GM19397 (cell line): ENCODE results near the gene USP17L19.
"Not testable (repeated sequence)": the region's sequence is repeated elsewhere in the genome, so short reads cannot be mapped to it uniquely, and the experiment has no call there.

Experiments used
- ATAC-seq: cut with Tn5 transposase; IDR thresholded peaks from one replicate; pipeline ENCODE4 v1.9.1; 2021; ENCODE audit warnings: mild to moderate bottlenecking, moderate library complexity; ENCODE audit not compliant: unreplicated experiment

USP17L19 gene, protein sequence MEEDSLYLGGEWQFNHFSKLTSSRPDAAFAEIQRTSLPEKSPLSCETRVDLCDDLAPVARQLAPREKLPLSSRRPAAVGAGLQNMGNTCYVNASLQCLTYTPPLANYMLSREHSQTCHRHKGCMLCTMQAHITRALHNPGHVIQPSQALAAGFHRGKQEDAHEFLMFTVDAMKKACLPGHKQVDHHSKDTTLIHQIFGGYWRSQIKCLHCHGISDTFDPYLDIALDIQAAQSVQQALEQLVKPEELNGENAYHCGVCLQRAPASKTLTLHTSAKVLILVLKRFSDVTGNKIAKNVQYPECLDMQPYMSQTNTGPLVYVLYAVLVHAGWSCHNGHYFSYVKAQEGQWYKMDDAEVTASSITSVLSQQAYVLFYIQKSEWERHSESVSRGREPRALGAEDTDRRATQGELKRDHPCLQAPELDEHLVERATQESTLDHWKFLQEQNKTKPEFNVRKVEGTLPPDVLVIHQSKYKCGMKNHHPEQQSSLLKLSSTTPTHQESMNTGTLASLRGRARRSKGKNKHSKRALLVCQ

DNA sequence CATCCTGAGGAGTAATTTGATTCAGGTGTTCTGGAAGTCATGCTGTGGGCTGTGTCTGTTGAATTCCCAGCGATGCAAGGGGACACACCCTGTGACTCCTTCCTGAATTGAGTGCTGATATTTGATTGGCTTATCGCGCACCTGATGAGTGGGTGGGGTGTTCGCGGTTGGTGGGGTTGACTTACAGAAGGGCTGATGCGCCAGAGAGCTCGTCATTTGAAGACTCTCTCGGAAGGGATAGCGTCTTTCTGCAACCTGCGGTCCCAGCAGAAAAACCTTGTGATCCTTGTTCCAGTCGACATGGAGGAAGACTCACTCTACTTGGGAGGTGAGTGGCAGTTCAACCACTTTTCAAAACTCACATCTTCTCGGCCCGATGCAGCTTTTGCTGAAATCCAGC is at the start of gene USP17L19:
Gene USP17L19 (plus strand): TSS at position 301 of the 400 bp plus-strand sequence. CDS start 0 bp downstream, at position 301.
- ATAC-seq = not testable (repeated sequence)

DNA sequence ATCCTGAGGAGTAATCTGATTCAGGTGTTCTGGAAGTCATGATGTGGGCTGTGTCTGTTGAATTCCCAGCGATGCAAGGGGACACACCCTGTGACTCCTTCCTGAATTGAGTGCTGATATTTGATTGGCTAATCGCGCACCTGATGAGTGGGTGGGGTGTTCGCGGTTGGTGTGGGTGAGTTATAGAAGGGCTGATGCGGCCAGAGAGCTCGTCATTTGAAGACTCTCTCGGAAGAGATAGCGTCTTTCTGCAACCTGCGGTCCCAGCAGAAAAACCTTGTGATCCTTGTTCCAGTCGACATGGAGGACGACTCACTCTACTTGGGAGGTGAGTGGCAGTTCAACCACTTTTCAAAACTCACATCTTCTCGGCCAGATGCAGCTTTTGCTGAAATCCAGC is 42.8 kb upstream of the USP17L19 start, which contains the start of gene USP17L10:
Gene USP17L10 (plus strand): TSS at position 301 of the 400 bp plus-strand sequence. CDS start 0 bp downstream, at position 301.
- not testable (repeated sequence) for ATAC-seq

DNA sequence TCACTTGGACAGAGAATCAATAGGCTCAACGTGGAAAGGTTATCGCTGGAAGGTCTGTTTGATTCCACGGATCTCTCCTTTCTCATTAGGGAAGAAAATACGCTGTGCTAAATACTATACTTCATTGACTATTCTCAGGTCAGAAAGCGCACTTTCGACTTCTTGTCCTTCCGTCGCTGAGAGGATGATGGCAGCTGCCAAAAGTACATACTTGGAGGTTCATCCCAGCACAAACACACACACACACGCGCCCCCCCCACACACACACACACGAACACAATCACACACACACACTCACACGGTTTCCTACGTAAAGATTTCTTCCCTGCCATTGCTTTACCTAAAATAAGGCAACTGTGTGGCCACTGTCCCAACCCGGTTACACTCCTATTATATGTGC is 38.5 kb upstream of the USP17L19 start:
- ATAC-seq = not testable (repeated sequence)

DNA sequence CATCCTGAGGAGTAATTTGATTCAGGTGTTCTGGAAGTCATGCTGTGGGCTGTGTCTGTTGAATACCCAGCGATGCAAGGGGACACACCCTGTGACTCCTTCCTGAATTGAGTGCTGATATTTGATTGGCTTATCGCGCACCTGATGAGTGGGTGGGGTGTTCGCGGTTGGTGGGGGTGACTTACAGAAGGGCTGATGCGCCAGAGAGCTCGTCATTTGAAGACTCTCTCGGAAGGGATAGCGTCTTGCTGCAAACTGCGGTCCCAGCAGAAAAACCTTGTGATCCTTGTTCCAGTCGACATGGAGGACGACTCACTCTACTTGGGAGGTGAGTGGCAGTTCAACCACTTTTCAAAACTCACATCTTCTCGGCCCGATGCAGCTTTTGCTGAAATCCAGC is 38.1 kb upstream of the USP17L19 start, which contains the start of gene USP17L11:
Gene USP17L11 (plus strand): TSS at position 301 of the 400 bp plus-strand sequence. CDS start 0 bp downstream, at position 301.
- not testable (repeated sequence) for ATAC-seq

DNA sequence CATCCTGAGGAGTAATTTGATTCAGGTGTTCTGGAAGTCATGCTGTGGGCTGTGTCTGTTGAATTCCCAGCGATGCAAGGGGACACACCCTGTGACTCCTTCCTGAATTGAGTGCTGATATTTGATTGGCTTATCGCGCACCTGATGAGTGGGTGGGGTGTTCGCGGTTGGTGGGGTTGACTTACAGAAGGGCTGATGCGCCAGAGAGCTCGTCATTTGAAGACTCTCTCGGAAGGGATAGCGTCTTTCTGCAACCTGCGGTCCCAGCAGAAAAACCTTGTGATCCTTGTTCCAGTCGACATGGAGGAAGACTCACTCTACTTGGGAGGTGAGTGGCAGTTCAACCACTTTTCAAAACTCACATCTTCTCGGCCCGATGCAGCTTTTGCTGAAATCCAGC is 33.3 kb upstream of the USP17L19 start, which contains the start of gene USP17L12:
Gene USP17L12 (plus strand): TSS at position 301 of the 400 bp plus-strand sequence. CDS start 0 bp downstream, at position 301.
- ATAC-seq = not testable (repeated sequence)

DNA sequence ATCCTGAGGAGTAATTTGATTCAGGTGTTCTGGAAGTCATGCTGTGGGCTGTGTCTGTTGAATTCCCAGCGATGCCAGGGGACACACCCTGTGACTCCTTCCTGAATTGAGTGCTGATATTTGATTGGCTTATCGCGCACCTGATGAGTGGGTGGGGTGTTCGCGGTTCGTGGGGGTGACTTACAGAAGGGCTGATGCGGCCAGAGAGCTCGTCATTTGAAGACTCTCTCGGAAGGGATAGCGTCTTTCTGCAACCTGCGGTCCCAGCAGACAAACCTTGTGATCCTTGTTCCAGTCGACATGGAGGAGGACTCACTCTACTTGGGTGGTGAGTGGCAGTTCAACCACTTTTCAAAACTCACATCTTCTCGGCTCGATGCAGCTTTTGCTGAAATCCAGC is 28.6 kb upstream of the USP17L19 start, which contains the start of gene USP17L13:
Gene USP17L13 (plus strand): TSS at position 301 of the 400 bp plus-strand sequence. CDS start 0 bp downstream, at position 301.
- not testable (repeated sequence) for ATAC-seq

DNA sequence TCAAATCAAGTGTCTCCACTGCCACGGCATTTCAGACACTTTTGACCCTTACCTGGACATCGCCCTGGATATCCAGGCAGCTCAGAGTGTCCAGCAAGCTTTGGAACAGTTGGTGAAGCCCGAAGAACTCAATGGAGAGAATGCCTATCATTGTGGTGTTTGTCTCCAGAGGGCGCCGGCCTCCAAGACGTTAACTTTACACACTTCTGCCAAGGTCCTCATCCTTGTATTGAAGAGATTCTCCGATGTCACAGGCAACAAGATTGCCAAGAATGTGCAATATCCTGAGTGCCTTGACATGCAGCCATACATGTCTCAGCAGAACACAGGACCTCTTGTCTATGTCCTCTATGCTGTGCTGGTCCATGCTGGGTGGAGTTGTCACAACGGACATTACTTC is 22.9 kb upstream of the USP17L19 start:
- ATAC-seq = not testable (repeated sequence)

DNA sequence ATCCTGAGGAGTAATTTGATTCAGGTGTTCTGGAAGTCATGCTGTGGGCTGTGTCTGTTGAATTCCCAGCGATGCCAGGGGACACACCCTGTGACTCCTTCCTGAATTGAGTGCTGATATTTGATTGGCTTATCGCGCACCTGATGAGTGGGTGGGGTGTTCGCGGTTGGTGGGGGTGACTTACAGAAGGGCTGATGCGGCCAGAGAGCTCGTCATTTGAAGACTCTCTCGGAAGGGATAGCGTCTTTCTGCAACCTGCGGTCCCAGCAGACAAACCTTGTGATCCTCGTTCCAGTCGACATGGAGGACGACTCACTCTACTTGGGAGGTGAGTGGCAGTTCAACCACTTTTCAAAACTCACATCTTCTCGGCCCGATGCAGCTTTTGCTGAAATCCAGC is 19.1 kb upstream of the USP17L19 start, which contains the start of gene USP17L15:
Gene USP17L15 (plus strand): TSS at position 301 of the 400 bp plus-strand sequence. CDS start 0 bp downstream, at position 301.
- ATAC-seq = not testable (repeated sequence)

DNA sequence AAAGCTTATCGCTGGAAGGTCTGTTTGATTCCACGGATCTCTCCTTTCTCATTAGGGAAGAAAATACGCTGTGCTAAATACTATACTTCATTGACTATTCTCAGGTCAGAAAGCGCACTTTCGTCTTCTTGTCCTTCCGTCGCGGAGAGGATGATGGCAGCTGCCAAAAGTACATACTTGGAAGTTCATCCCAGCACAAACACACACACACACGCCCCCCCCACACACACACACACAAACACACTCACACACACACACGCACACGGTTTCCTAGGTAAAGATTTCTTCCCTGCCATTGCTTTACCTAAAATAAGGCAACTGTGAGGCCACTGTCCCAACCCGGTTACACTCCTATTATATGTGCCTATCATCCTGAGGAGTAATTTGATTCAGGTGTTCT is 14.7 kb upstream of the USP17L19 start:
- ATAC-seq = not testable (repeated sequence)

DNA sequence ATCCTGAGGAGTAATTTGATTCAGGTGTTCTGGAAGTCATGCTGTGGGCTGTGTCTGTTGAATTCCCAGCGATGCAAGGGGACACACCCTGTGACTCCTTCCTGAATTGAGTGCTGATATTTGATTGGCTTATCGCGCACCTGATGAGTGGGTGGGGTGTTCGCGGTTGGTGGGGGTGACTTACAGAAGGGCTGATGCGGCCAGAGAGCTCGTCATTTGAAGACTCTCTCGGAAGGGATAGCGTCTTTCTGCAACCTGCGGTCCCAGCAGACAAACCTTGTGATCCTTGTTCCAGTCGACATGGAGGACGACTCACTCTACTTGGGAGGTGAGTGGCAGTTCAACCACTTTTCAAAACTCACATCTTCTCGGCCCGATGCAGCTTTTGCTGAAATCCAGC is 9.6 kb upstream of the USP17L19 start, which contains the start of gene USP17L17:
Gene USP17L17 (plus strand): TSS at position 301 of the 400 bp plus-strand sequence. CDS start 0 bp downstream, at position 301.
- ATAC-seq = not testable (repeated sequence)

DNA sequence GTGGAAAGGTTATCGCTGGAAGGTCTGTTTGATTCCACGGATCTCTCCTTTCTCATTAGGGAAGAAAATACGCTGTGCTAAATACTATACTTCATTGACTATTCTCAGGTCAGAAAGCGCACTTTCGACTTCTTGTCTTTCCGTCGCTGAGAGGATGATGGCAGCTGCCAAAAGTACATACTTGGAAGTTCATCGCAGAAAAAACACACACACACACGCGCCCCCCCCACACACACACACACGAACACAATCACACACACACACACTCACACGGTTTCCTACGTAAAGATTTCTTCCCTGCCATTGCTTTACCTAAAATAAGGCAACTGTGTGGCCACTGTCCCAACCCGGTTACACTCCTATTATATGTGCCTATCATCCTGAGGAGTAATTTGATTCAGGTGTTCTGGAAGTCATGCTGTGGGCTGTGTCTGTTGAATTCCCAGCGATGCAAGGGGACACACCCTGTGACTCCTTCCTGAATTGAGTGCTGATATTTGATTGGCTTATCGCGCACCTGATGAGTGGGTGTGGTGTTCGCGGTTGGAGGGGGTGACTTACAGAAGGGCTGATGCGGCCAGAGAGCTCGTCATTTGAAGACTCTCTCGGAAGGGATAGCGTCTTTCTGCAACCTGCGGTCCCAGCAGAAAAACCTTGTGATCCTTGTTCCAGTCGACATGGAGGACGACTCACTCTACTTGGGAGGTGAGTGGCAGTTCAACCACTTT is 5.1 kb upstream of the USP17L19 start, which contains the start of gene USP17L18:
Gene USP17L18 (plus strand): TSS at position 678 of the 728 bp plus-strand sequence. CDS start 0 bp downstream, at position 678.
- ATAC-seq = not testable (repeated sequence)

DNA sequence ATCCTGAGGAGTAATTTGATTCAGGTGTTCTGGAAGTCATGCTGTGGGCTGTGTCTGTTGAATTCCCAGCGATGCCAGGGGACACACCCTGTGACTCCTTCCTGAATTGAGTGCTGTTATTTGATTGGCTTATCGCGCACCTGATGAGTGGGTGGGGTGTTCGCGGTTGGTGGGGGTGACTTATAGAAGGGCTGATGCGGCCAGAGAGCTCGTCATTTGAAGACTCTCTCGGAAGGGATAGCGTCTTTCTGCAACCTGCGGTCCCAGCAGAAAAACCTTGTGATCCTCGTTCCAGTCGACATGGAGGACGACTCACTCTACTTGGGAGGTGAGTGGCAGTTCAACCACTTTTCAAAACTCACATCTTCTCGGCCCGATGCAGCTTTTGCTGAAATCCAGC is 4.6 kb downstream of the USP17L19 start, which contains the start of gene USP17L20:
Gene USP17L20 (plus strand): TSS at position 301 of the 400 bp plus-strand sequence. CDS start 0 bp downstream, at position 301.
- ATAC-seq = not testable (repeated sequence)

DNA sequence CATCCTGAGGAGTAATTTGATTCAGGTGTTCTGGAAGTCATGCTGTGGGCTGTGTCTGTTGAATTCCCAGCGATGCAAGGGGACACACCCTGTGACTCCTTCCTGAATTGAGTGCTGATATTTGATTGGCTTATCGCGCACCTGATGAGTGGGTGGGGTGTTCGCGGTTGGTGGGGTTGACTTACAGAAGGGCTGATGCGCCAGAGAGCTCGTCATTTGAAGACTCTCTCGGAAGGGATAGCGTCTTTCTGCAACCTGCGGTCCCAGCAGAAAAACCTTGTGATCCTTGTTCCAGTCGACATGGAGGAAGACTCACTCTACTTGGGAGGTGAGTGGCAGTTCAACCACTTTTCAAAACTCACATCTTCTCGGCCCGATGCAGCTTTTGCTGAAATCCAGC is 9.4 kb downstream of the USP17L19 start, which contains the start of gene USP17L21:
Gene USP17L21 (plus strand): TSS at position 301 of the 400 bp plus-strand sequence. CDS start 0 bp downstream, at position 301.
- not testable (repeated sequence) for ATAC-seq

DNA sequence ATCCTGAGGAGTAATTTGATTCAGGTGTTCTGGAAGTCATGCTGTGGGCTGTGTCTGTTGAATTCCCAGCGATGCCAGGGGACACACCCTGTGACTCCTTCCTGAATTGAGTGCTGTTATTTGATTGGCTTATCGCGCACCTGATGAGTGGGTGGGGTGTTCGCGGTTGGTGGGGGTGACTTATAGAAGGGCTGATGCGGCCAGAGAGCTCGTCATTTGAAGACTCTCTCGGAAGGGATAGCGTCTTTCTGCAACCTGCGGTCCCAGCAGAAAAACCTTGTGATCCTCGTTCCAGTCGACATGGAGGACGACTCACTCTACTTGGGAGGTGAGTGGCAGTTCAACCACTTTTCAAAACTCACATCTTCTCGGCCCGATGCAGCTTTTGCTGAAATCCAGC is 14.1 kb downstream of the USP17L19 start, which contains the start of gene USP17L22:
Gene USP17L22 (plus strand): TSS at position 301 of the 400 bp plus-strand sequence. CDS start 0 bp downstream, at position 301.
- ATAC-seq = not testable (repeated sequence)

DNA sequence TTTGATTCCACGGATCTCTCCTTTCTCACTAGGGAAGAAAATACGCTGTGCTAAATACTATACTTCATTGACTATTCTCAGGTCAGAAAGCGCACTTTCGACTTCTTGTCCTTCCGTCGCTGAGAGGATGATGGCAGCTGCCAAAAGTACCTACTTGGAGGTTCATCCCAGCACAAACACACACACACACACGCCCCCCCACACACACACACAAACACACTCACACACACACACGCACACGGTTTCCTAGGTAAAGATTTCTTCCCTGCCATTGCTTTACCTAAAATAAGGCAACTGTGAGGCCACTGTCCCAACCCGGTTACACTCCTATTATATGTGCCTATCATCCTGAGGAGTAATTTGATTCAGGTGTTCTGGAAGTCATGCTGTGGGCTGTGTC is 18.5 kb downstream of the USP17L19 start:
- not testable (repeated sequence) for ATAC-seq
